GM13977 (cell line): Measurements from ENCODE around the gene RMRP.

Source experiments
- DNase-seq: peaks from one replicate; pipeline ENCODE4 v3.0.0; 2012; ENCODE audit warnings: low spot score
- CTCF ChIP-seq: IDR thresholded peaks from 2 replicates; pipeline ENCODE4 v1.5.1; 2012; ENCODE audit warnings: mild to moderate bottlenecking, control low read depth; ENCODE audit not compliant: insufficient read depth; ENCODE audit errors: extremely low read depth, missing control alignments
- in situ Hi-C: fragments of 300-500 bp; cut with MboI; formaldehyde crosslinking; loops from one replicate; pipeline ENCODE4 v1.12.0; 2022; ENCODE audit warnings: low sequenced_read_pairs, low pct_unique_long_range_greater_than_20kb, mixed read lengths, inconsistent platforms; ENCODE audit not compliant: unreplicated experiment

Gene RMRP

GRCh38 chr9:35660966-35661415, 3.2 kb upstream of the RMRP start:
- no peak for DNase-seq
- in situ Hi-C loops = loop anchor here (10.0 kb wide), 1 partner anchor 64 kb away; no protein-coding TSS in a partner anchor
- peak; percentile 40 for TF ChIP-seq CTCF

GRCh38 chr9:35659340-35659739, 1.5 kb upstream of the RMRP start:
- in situ Hi-C loops = no loop called here
- TF ChIP-seq CTCF = no peak
- no peak for DNase-seq

- in situ Hi-C loops = no loop called here
- no peak for DNase-seq
Observed at GRCh38 chr9:35658968-35659220, 1.1 kb upstream of the RMRP start.

GRCh38 chr9:35658137-35658967, 533 bp upstream of the RMRP start, which contains the start of gene CCDC107:
Gene CCDC107, plus strand, starts transcription at chr9:35658292. Its CDS starts 88 bp downstream, at chr9:35658380.
- in situ Hi-C loops = no loop called here
- peak; percentile 96 for DNase-seq

More at GRCh38 chr9:35658968-35659220, 1.1 kb upstream of the RMRP start:
- no peak for TF ChIP-seq CTCF

GRCh38 chr9:35656831-35657545, 831 bp downstream of the RMRP start:
- DNase-seq = peak; percentile 11
- in situ Hi-C loops = no loop called here
- TF ChIP-seq CTCF = no peak

More at GRCh38 chr9:35658137-35658967, 533 bp upstream of the RMRP start, which contains the start of gene CCDC107:
- TF ChIP-seq CTCF = peak; percentile 75

- in situ Hi-C loops = no loop called here
- TF ChIP-seq CTCF = no peak
- no peak for DNase-seq
Observed at GRCh38 chr9:35656348-35656747, 1.5 kb downstream of the RMRP start.
